ENCODE results near the gene PDE11A.

GRCh38 chr2:177604271-177605065 lies 468.1 kb downstream of the PDE11A start:
- peak; percentile 75 for TF ChIP-seq CTCF (conservative IDR thresholded peaks at IDR 0.05)
- TF ChIP-seq ZFX (IDR thresholded peaks at IDR 0.05), result no peak

All from C4-2B (cell line).